Body of pancreas (tissue), 4 donors: ENCODE results near the gene DYNC1LI1. TPM values are rescaled to one million over a fixed set of nuclear protein-coding genes. Genes with fewer than 3 reads are reported as not detected.

Source experiments
- ATAC-seq: fragments of 150-250 bp; one replicate; pipeline ENCODE4 v1.9.1; 2016
- DNase-seq, 4 donors: peaks; one replicate each; pipeline ENCODE4 v3.0.0-alpha.2; 2019
- H3K27ac ChIP-seq, 4 donors: fragments of 200-600 bp; sonication (generic); 1 replicate in 3 of 4; 2 replicates in 1 of 4; pipeline versions ENCODE4 v1.5.1 to v1.6.1; 2016 to 2019; ENCODE audit warnings: mild to moderate bottlenecking in 1 of 4, mixed read lengths in 1 of 4, moderate library complexity in 1 of 4
- H3K27me3 ChIP-seq, 2 donors: fragments of 200-600 bp; sonication (generic); one replicate each; pipeline ENCODE4 v1.6.0; 2016; ENCODE audit warnings: mild to moderate bottlenecking in 1 of 2
- H3K36me3 ChIP-seq, 2 donors: fragments of 200-600 bp; sonication (generic); replicated peaks in 1 of 2; 2 replicates each; pipeline ENCODE4 v1.5.1; 2016; ENCODE audit warnings: low read depth in 2 of 2; ENCODE audit not compliant: insufficient read depth in 1 of 2
- H3K4me1 ChIP-seq: fragments of 200-600 bp; sonication (generic); one replicate; pipeline ENCODE4 v1.6.0; 2016
- H3K4me3 ChIP-seq, 2 donors: fragments of 200-600 bp; sonication (generic); 1 replicate in 1 of 2; 2 replicates in 1 of 2; pipeline ENCODE4 v1.5.1; 2016 to 2019
- H3K9me3 ChIP-seq, 3 donors: fragments of 200-600 bp; sonication (generic); 1 replicate in 2 of 3; 2 replicates in 1 of 3; pipeline ENCODE4 v1.5.1; 2016
- CTCF ChIP-seq, 7 experiments: fragments of 450-650 bp in 4 of 7; fragments of 200-600 bp in 3 of 7; sonication (generic) in 3 of 7; IDR thresholded peaks; one replicate each; pipeline ENCODE4 v1.5.1; 2016 to 2019; ENCODE audit warnings: antibody characterized with exemption in 7 of 7
- POLR2A ChIP-seq, 3 donors: fragments of 450-650 bp; IDR thresholded peaks; one replicate each; pipeline ENCODE4 v1.6.1; 2016; ENCODE audit warnings: antibody characterized with exemption in 3 of 3, mild to moderate bottlenecking in 2 of 3
- WGBS, 2 donors: methylation state at CpG; one replicate each; pipeline ENCODE4 v1.1.5; 2017; 5-methylcytosine and 5-hydroxymethylcytosine counted together
- intact Hi-C: fragments of 100-400 bp; cut with DNase I; formaldehyde crosslinking; loops from one replicate; pipeline ENCODE4 v1.15.1; 2023
- total RNA-seq, 2 donors: library from RNA; depleted of rRNA; stranded (reverse); fragments of >200 nt; gene quantifications; one replicate each; pipeline ENCODE4 v1.1.0, GENCODE V29; 2016

The DYNC1LI1 gene
- total RNA-seq, 2 donors from 2014 or later = 7.6 to 16.3 TPM

- TF ChIP-seq POLR2A (IDR thresholded peaks at IDR 0.05) (no peak), CTCF (IDR thresholded peaks at IDR 0.05) (no peak)
- H3K4me3 ChIP-seq = no peak overlapping the region
- ATAC-seq (no peak), DNase-seq (no peak)
- H3K9me3 ChIP-seq = no peaks in the 10 kb centered on the region
- no peaks in the 10 kb centered on the region for H3K27me3 ChIP-seq
- no peak overlapping the region for H3K27ac ChIP-seq
- WGBS, 2 donors = 92 to 97% methylated on average over 7 of the region's 7 CpGs
- H3K4me1 ChIP-seq = peaks cover 8% of the 10 kb centered on the region
- intact Hi-C loops = loop anchor here (10.0 kb wide), 1 partner anchor 122 kb away; the partner anchor contains the start of gene CNOT10
- no peaks in the 10 kb centered on the region for H3K36me3 ChIP-seq
These were observed 8.0 kb downstream of the DYNC1LI1 start for GRCh38 chr3:32562640-32563039.

GRCh38 chr3:32557640-32558352 lies 12.9 kb downstream of the DYNC1LI1 start:
- ATAC-seq (no peak), DNase-seq (peak in 1 of 4 donors; percentile 11)
- Histone ChIP-seq H3K27ac (no peak overlapping the region), H3K9me3 (no peaks in the 10 kb centered on the region), H3K4me1 (peaks cover 6% of the 10 kb centered on the region), H3K27me3 (no peaks in the 10 kb centered on the region), H3K36me3 (no peaks in the 10 kb centered on the region), H3K4me3 (no peak overlapping the region)
- no peak for TF ChIP-seq CTCF (IDR thresholded peaks at IDR 0.05)
- WGBS, 2 donors = 18 to 20% methylated on average over 3 of the region's 3 CpGs
- intact Hi-C loops = no loop called here

GRCh38 chr3:32556332-32556731 lies 14.3 kb downstream of the DYNC1LI1 start:
- no peak for DNase-seq
- Histone ChIP-seq H3K9me3 (no peaks in the 10 kb centered on the region), H3K4me1 (peaks cover 6% of the 10 kb centered on the region), H3K36me3 (no peaks in the 10 kb centered on the region), H3K27ac (no peak overlapping the region), H3K4me3 (no peak overlapping the region), H3K27me3 (no peaks in the 10 kb centered on the region)
- no peak for ATAC-seq
- WGBS, 2 donors = 83 to 87% methylated on average over 3 of the region's 3 CpGs
- intact Hi-C loops = no loop called here
- TF ChIP-seq POLR2A (IDR thresholded peaks at IDR 0.05) = no peak
- TF ChIP-seq CTCF (IDR thresholded peaks at IDR 0.05) = no peak

- peaks cover 11% of the 10 kb centered on the region for H3K4me1 ChIP-seq
- H3K4me3 ChIP-seq = no peak overlapping the region
- H3K9me3 ChIP-seq = no peaks in the 10 kb centered on the region
- no peak overlapping the region for H3K27ac ChIP-seq
- no peaks in the 10 kb centered on the region for H3K27me3 ChIP-seq
- DNase-seq = no peak
- intact Hi-C loops = no loop called here
- ATAC-seq = no peak
- TF ChIP-seq POLR2A (IDR thresholded peaks at IDR 0.05) (no peak), CTCF (IDR thresholded peaks at IDR 0.05) (no peak)
- H3K36me3 ChIP-seq = no peaks in the 10 kb centered on the region
These were observed 16.7 kb downstream of the DYNC1LI1 start for GRCh38 chr3:32553973-32554372.

- no peak for DNase-seq
- H3K9me3 ChIP-seq = no peaks in the 10 kb centered on the region
- no peak for ATAC-seq
- no peak overlapping the region for H3K27ac ChIP-seq
- no peak overlapping the region for H3K4me3 ChIP-seq
- H3K27me3 ChIP-seq = no peaks in the 10 kb centered on the region
- no peaks in the 10 kb centered on the region for H3K36me3 ChIP-seq
- TF ChIP-seq CTCF (IDR thresholded peaks at IDR 0.05) (no peak), POLR2A (IDR thresholded peaks at IDR 0.05) (no peak)
- peaks cover 11% of the 10 kb centered on the region for H3K4me1 ChIP-seq
- WGBS, 2 donors = 88 to 89% methylated on average over 2 of the region's 2 CpGs
- intact Hi-C loops = no loop called here
These were observed 17.2 kb downstream of the DYNC1LI1 start for GRCh38 chr3:32553459-32553858.
